Adrenal gland (tissue), 5 donors: ENCODE results near the gene HRH4.

Experiments used
- POLR2A ChIP-seq, 2 donors: fragments of 450-650 bp; IDR thresholded peaks; one replicate each; pipeline ENCODE4 v1.6.1; 2017; ENCODE audit warnings: antibody characterized with exemption in 2 of 2, mild to moderate bottlenecking in 2 of 2, moderate library complexity in 1 of 2
- TF ChIP-seq, protein P1 (sequence below), 6 experiments: fragments of 450-650 bp in 4 of 6; fragments of 200-600 bp in 2 of 6; sonication (generic) in 1 of 6; IDR thresholded peaks; 1 replicate in 5 of 6; 2 replicates in 1 of 6; pipeline versions ENCODE4 v1.5.1 to v1.8.0; 2016 to 2021; ENCODE audit warnings: antibody characterized with exemption in 6 of 6, mild to moderate bottlenecking in 2 of 6, moderate library complexity in 1 of 6
- donor health status: DM: no; HTN: no; CAD: no.

DNA sequence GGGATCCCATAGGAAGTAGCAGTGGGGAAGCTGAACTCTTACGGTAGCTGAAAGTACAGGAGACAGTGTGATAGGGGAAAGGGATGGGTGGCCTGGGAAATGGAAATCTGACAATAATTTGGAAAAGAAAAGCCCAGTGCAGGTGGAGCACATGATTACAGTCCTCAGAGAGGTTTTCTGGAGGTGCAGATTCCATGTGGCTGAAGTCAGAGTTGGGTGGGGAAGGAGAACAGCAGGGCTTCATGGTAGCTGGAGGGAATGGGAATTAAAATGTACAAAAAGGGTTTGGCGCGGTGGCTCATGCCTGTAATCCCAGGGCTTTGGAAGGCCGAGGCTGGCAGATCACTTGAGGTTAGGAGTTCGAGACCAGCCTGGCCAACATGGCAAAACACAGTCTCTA, 12.2 kb downstream of the HRH4 start:
- TF ChIP-seq, protein P1, sequence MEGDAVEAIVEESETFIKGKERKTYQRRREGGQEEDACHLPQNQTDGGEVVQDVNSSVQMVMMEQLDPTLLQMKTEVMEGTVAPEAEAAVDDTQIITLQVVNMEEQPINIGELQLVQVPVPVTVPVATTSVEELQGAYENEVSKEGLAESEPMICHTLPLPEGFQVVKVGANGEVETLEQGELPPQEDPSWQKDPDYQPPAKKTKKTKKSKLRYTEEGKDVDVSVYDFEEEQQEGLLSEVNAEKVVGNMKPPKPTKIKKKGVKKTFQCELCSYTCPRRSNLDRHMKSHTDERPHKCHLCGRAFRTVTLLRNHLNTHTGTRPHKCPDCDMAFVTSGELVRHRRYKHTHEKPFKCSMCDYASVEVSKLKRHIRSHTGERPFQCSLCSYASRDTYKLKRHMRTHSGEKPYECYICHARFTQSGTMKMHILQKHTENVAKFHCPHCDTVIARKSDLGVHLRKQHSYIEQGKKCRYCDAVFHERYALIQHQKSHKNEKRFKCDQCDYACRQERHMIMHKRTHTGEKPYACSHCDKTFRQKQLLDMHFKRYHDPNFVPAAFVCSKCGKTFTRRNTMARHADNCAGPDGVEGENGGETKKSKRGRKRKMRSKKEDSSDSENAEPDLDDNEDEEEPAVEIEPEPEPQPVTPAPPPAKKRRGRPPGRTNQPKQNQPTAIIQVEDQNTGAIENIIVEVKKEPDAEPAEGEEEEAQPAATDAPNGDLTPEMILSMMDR (IDR thresholded peaks at IDR 0.05), result no peak
- TF ChIP-seq POLR2A (IDR thresholded peaks at IDR 0.05), result no peak
